ENCODE data around the gene CRYBG2. TPM values are rescaled to one million over a fixed set of nuclear protein-coding genes. Genes with fewer than 3 reads are reported as not detected.
"Not testable (repeated sequence)": the region's sequence is repeated elsewhere in the genome, so short reads cannot be mapped to it uniquely, and the experiment has no call there.

The CRYBG2 gene
- total RNA-seq, 6 experiments from 2014 or later: not detected

DNA sequence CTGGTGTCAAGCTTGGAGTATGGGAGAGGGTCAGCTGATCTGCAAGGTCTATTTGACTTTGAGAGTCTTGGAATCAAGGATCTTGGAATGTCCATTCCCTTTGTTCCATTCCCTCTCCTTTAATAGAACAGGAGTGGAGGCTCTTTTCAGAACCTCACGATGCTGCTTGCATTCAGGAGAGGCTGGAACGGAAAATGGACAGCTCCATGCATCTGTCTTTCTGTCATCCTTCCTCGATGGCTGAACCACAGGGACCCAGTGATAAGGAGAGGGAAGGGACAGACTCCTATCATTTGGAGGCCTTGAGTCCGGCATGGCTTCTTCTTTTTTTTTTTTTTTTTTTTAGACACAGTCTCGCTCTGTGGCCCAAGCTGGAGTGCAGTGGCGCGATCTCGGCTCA lies 41.8 kb upstream of the CRYBG2 start:
- TF ChIP-seq, protein P1, sequence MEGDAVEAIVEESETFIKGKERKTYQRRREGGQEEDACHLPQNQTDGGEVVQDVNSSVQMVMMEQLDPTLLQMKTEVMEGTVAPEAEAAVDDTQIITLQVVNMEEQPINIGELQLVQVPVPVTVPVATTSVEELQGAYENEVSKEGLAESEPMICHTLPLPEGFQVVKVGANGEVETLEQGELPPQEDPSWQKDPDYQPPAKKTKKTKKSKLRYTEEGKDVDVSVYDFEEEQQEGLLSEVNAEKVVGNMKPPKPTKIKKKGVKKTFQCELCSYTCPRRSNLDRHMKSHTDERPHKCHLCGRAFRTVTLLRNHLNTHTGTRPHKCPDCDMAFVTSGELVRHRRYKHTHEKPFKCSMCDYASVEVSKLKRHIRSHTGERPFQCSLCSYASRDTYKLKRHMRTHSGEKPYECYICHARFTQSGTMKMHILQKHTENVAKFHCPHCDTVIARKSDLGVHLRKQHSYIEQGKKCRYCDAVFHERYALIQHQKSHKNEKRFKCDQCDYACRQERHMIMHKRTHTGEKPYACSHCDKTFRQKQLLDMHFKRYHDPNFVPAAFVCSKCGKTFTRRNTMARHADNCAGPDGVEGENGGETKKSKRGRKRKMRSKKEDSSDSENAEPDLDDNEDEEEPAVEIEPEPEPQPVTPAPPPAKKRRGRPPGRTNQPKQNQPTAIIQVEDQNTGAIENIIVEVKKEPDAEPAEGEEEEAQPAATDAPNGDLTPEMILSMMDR (IDR thresholded peaks at IDR 0.05): no peak
- Mint-ChIP-seq H3K27me3 (ENCODE audit: insufficient read depth) (peaks cover 3% of the 10 kb centered on the region; the same call in 1 of the 2 replicates), H3K9me3 (no peaks in the 10 kb centered on the region), H3K27ac (no peak overlapping the region), H3K4me3 (no peak overlapping the region), H3K36me3 (ENCODE audit: low read depth) (no peaks in the 10 kb centered on the region), H3K4me1 (ENCODE audit: low read depth) (peaks cover 6% of the 10 kb centered on the region)
- no peak for DNase-seq

DNA sequence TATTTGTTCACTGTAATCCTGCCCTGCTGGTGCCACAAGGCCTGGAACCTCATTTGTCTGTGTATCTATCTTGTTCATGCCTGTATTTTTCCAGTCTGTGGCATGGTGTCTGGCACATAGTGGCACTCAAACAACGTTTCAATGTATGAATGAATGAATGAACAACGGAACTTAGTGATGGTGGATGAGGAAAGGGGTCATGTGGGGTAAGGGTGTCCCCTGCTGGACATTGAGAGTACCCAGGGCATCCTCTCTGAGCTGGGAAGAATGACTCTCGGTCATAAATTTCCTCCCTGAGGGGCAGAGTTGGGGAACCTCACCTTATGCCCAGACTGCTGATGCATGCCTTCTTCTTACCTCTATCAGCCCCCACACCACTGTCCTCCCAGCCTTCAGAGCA lies 37.5 kb upstream of the CRYBG2 start:
- DNase-seq: peak; percentile 53
- no peak overlapping the region for H3K27ac Mint-ChIP-seq
- peaks cover 3% of the 10 kb centered on the region for H3K27me3 Mint-ChIP-seq (ENCODE audit: insufficient read depth)
- peaks cover 26% of the 10 kb centered on the region for H3K4me1 Mint-ChIP-seq (ENCODE audit: low read depth)
- H3K36me3 Mint-ChIP-seq (ENCODE audit: low read depth): no peaks in the 10 kb centered on the region
- no peak overlapping the region for H3K4me3 Mint-ChIP-seq
- no peaks in the 10 kb centered on the region for H3K9me3 Mint-ChIP-seq
- TF ChIP-seq, protein P1 (IDR thresholded peaks at IDR 0.05): peak; percentile 90

DNA sequence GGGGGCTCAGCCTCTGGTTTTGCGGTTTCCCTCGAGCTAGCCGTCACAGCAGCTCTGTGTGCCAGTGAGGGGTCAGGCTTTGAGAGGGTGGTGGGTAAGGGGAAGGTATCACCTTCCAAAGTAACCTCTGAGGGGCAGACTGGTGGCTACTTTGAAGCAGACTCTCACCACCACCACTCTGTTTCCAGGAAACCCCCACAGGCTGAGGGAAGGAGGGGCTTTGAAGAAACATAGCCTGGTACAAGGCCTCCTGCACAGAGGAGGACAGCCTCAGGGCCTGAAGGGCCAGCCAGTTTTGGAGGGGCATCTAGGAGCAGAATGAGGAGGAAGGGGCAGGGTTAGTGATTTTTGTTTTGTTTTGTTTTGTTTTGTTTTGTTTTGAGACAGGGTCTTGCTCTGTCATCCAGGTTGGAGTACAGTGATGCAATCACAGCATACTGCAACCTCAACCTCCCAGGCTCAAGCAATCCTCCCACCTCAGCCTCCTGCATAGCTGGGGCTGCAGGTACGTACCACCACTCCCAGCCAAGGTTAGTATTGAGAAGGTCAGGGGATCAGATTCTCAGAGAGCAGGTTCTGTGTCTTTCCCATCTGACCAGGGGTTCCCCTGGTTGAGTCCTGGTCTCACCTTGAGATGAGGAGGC lies 35.8 kb upstream of the CRYBG2 start:
- H3K36me3 Mint-ChIP-seq (ENCODE audit: low read depth): no peaks in the 10 kb centered on the region
- TF ChIP-seq, protein P1 (IDR thresholded peaks at IDR 0.05): no peak
- H3K4me1 Mint-ChIP-seq (ENCODE audit: low read depth): peaks cover 36% of the 10 kb centered on the region
- no peak for DNase-seq
- no peaks in the 10 kb centered on the region for H3K9me3 Mint-ChIP-seq
- H3K27ac Mint-ChIP-seq: no peak overlapping the region
- no peak overlapping the region for H3K4me3 Mint-ChIP-seq
- H3K27me3 Mint-ChIP-seq (ENCODE audit: insufficient read depth): peaks cover 5% of the 10 kb centered on the region

DNA sequence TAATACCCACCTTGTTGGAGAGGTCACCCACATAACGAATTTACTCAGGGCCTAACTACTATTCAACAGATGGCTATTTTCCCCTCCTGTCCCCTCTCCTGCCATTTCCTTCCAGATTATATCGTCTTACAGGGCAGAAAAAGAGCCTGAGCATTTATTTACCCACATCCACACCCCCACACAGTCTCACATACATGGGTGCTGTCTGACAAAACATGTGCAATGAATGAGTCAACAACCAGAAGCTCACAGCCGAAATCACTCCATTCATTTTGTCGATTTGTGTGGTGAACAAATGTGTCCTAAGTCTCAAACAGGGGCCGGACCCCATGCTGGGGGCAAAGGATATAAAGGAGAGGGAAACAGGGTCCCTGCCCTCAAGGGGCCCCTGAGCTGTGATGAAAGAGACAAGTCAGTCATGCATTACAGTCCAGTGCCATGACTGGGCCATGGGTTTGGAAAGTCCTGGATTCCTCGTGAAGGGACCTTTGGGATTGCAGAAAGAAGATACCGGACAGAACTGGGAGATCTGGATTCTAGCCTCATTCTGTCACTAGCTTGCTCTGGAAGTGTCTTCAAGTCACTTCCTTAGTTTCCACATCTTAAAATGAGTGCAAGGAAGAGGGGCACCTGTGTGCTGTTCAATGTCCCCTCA lies 35.0 kb upstream of the CRYBG2 start:
- Mint-ChIP-seq H3K27ac (no peak overlapping the region), H3K27me3 (ENCODE audit: insufficient read depth) (peaks cover 4% of the 10 kb centered on the region), H3K9me3 (no peaks in the 10 kb centered on the region), H3K4me1 (ENCODE audit: low read depth) (peaks cover 36% of the 10 kb centered on the region), H3K4me3 (no peak overlapping the region), H3K36me3 (ENCODE audit: low read depth) (no peaks in the 10 kb centered on the region)
- no peak for DNase-seq
- TF ChIP-seq, protein P1 (IDR thresholded peaks at IDR 0.05): no peak

DNA sequence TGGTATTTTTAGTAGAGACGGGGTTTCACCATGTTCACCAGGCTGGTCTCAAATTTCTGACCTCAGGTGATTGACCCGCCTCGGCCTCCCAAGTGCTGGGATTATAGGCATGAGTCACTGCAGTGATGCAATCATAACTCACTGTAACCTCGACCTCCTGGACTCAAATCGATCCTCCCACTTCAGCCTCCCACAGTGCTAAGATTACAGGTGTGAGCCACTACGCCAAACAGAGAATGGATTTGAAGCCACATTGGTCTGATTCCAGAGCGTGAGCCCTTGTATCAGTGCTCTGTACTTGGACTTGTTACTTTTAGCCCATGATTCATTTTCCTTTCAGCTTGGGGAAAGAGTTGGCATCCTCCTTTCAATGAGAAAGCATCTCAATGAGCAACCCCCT lies 33.5 kb upstream of the CRYBG2 start:
- H3K27me3 Mint-ChIP-seq (ENCODE audit: insufficient read depth): peaks cover 2% of the 10 kb centered on the region
- no peaks in the 10 kb centered on the region for H3K9me3 Mint-ChIP-seq
- TF ChIP-seq, protein P1 (IDR thresholded peaks at IDR 0.05): no peak
- H3K36me3 Mint-ChIP-seq (ENCODE audit: low read depth): no peaks in the 10 kb centered on the region
- no peak overlapping the region for H3K27ac Mint-ChIP-seq
- DNase-seq: peak; percentile 33
- no peak overlapping the region for H3K4me3 Mint-ChIP-seq
- peaks cover 36% of the 10 kb centered on the region for H3K4me1 Mint-ChIP-seq (ENCODE audit: low read depth)

DNA sequence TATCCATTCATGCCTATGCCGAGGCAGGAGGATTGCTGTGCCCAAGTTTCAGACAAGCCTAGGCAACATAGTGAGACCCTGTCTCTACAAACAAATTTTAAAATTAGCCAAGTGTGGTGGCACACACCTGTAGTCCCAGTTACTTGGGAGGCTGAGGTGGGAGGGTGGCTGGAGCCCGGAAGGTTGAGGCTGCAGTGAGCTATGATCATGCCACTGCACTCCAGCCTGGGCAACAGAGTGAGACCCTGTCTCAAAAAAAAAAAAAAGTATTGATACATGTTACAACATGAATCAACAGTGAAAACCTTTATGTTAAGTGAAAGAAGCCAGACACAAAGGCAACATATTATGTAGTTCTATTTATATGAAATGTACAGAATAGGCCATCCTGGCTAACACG lies 31.1 kb upstream of the CRYBG2 start:
- H3K9me3 Mint-ChIP-seq; H3K27ac Mint-ChIP-seq; H3K27me3 Mint-ChIP-seq (ENCODE audit: insufficient read depth); H3K36me3 Mint-ChIP-seq (ENCODE audit: low read depth); DNase-seq; H3K4me3 Mint-ChIP-seq: not testable (repeated sequence)
- H3K4me1 Mint-ChIP-seq (ENCODE audit: low read depth): peaks cover 30% of the 10 kb centered on the region

All from HFFc6 (cell line).